HG03558 (cell line): ENCODE data around the gene CACNA1G.

Experiments used
- ATAC-seq: cut with Tn5 transposase; IDR thresholded peaks from one replicate; pipeline ENCODE4 v1.9.1; 2021; ENCODE audit warnings: moderate number of reproducible peaks; ENCODE audit not compliant: unreplicated experiment; ENCODE audit errors: extremely low read depth

The CACNA1G gene

GRCh38 chr17:50533185-50533584, 27.3 kb upstream of the CACNA1G start:
- ATAC-seq, result no peak

- no peak for ATAC-seq
These were observed 26.8 kb upstream of the CACNA1G start for GRCh38 chr17:50533720-50534148.

GRCh38 chr17:50534222-50534978, 26.1 kb upstream of the CACNA1G start:
- ATAC-seq, result no peak

GRCh38 chr17:50534979-50535326, 25.6 kb upstream of the CACNA1G start:
- no peak for ATAC-seq

- ATAC-seq, result no peak
These were observed 25.1 kb upstream of the CACNA1G start for GRCh38 chr17:50535407-50535806.

GRCh38 chr17:50536683-50537646, 23.6 kb upstream of the CACNA1G start:
- no peak for ATAC-seq

GRCh38 chr17:50537721-50538548, 22.6 kb upstream of the CACNA1G start:
- ATAC-seq, result no peak

GRCh38 chr17:50538549-50539410, 21.7 kb upstream of the CACNA1G start:
- ATAC-seq, result no peak

GRCh38 chr17:50539762-50540559, 20.6 kb upstream of the CACNA1G start:
- ATAC-seq, result no peak

- ATAC-seq, result no peak
These were observed 19.7 kb upstream of the CACNA1G start for GRCh38 chr17:50540560-50541401.

- no peak for ATAC-seq
These were observed 19.2 kb upstream of the CACNA1G start for GRCh38 chr17:50541402-50541715.

- peak; percentile 45 for ATAC-seq
These were observed 18.5 kb upstream of the CACNA1G start for GRCh38 chr17:50541716-50542688.

- no peak for ATAC-seq
These were observed 17.4 kb upstream of the CACNA1G start for GRCh38 chr17:50542795-50543774.

GRCh38 chr17:50544516-50544915, 16.0 kb upstream of the CACNA1G start:
- ATAC-seq, result no peak

GRCh38 chr17:50545311-50545710, 15.2 kb upstream of the CACNA1G start:
- ATAC-seq, result no peak

GRCh38 chr17:50546701-50547034, 13.8 kb upstream of the CACNA1G start:
- no peak for ATAC-seq
